ENCODE measurements around the gene PITPNM3.

PITPNM3 gene

GRCh38 chr17:6602141-6602540 lies 45.8 kb upstream of the PITPNM3 start:
- Histone ChIP-seq H3K9me3 (ENCODE audit: insufficient read depth, low read depth, low read length) (no peaks in the 10 kb centered on the region), H3K4me2 (ENCODE audit: low read depth, low read length, poor library complexity, severe bottlenecking) (no peak overlapping the region), H3F3A (ENCODE audit: low read depth) (no peaks in the 10 kb centered on the region), H3K4me1 (ENCODE audit: insufficient read depth, low read length, poor library complexity, severe bottlenecking) (no peaks in the 10 kb centered on the region), H3K27me3 (ENCODE audit: insufficient read depth, low read length, poor library complexity, severe bottlenecking) (no peaks in the 10 kb centered on the region), H2AFZ (ENCODE audit: low read length) (no peak overlapping the region), H3K36me3 (ENCODE audit: insufficient read depth, low read length) (peaks cover 74% of the 10 kb centered on the region; the same call in 1 of the 2 replicates), H3K9me2 (replicated peaks; ENCODE audit: low read depth, low read length) (no peaks in the 10 kb centered on the region), H3K9ac (ENCODE audit: low read depth, low read length, poor library complexity, severe bottlenecking) (no peak overlapping the region), H3K4me3 (ENCODE audit: low read length, poor library complexity, severe bottlenecking) (no peak overlapping the region), H3K79me2 (ENCODE audit: insufficient read depth, low read length) (no peaks in the 10 kb centered on the region), H4K20me1 (ENCODE audit: insufficient read depth, low read length, poor library complexity, severe bottlenecking) (no peaks in the 10 kb centered on the region)
- no peak for TF ChIP-seq CTCF (conservative IDR thresholded peaks at IDR 0.05; ENCODE audit: low read length)
- TF ChIP-seq EZH2phosphoT487 (IDR thresholded peaks at IDR 0.05; ENCODE audit: borderline replicate concordance) = no peak

GRCh38 chr17:6599364-6599763 lies 43.0 kb upstream of the PITPNM3 start:
- Histone ChIP-seq H3K4me3 (ENCODE audit: low read length, poor library complexity, severe bottlenecking) (no peak overlapping the region), H3K4me2 (ENCODE audit: low read depth, low read length, poor library complexity, severe bottlenecking) (no peak overlapping the region), H3F3A (ENCODE audit: low read depth) (no peaks in the 10 kb centered on the region), H3K4me1 (ENCODE audit: insufficient read depth, low read length, poor library complexity, severe bottlenecking) (no peaks in the 10 kb centered on the region), H3K79me2 (ENCODE audit: insufficient read depth, low read length) (no peaks in the 10 kb centered on the region), H3K36me3 (ENCODE audit: insufficient read depth, low read length) (peaks cover 73% of the 10 kb centered on the region; the same call in 1 of the 2 replicates), H3K9me2 (replicated peaks; ENCODE audit: low read depth, low read length) (no peaks in the 10 kb centered on the region), H3K9me3 (ENCODE audit: insufficient read depth, low read depth, low read length) (no peaks in the 10 kb centered on the region), H2AFZ (ENCODE audit: low read length) (no peak overlapping the region), H4K20me1 (ENCODE audit: insufficient read depth, low read length, poor library complexity, severe bottlenecking) (no peaks in the 10 kb centered on the region), H3K9ac (ENCODE audit: low read depth, low read length, poor library complexity, severe bottlenecking) (no peak overlapping the region), H3K27me3 (ENCODE audit: insufficient read depth, low read length, poor library complexity, severe bottlenecking) (no peaks in the 10 kb centered on the region)
- TF ChIP-seq EZH2phosphoT487 (IDR thresholded peaks at IDR 0.05; ENCODE audit: borderline replicate concordance) (no peak), CTCF (conservative IDR thresholded peaks at IDR 0.05; ENCODE audit: low read length) (no peak)

- Histone ChIP-seq H2AFZ (ENCODE audit: low read length) (no peak overlapping the region), H3F3A (ENCODE audit: low read depth) (no peaks in the 10 kb centered on the region), H4K20me1 (ENCODE audit: insufficient read depth, low read length, poor library complexity, severe bottlenecking) (no peaks in the 10 kb centered on the region), H3K9ac (ENCODE audit: low read depth, low read length, poor library complexity, severe bottlenecking) (no peak overlapping the region), H3K36me3 (ENCODE audit: insufficient read depth, low read length) (peaks cover 78% of the 10 kb centered on the region; the same call in 1 of the 2 replicates), H3K9me2 (replicated peaks; ENCODE audit: low read depth, low read length) (no peaks in the 10 kb centered on the region), H3K27me3 (ENCODE audit: insufficient read depth, low read length, poor library complexity, severe bottlenecking) (no peaks in the 10 kb centered on the region), H3K4me1 (ENCODE audit: insufficient read depth, low read length, poor library complexity, severe bottlenecking) (no peaks in the 10 kb centered on the region), H3K4me3 (ENCODE audit: low read length, poor library complexity, severe bottlenecking) (no peak overlapping the region), H3K79me2 (ENCODE audit: insufficient read depth, low read length) (no peaks in the 10 kb centered on the region), H3K9me3 (ENCODE audit: insufficient read depth, low read depth, low read length) (no peaks in the 10 kb centered on the region), H3K4me2 (ENCODE audit: low read depth, low read length, poor library complexity, severe bottlenecking) (no peak overlapping the region)
- no peak for TF ChIP-seq CTCF (conservative IDR thresholded peaks at IDR 0.05; ENCODE audit: low read length)
Measured at GRCh38 chr17:6597727-6598126, 41.4 kb upstream of the PITPNM3 start.

Data from Loucy (cell line).